Right lobe of liver (tissue), 6 donors: ENCODE data around the gene KCNE3. TPM values are rescaled to one million over a fixed set of nuclear protein-coding genes. Genes with fewer than 3 reads are reported as not detected.

Source experiments
- ATAC-seq, 4 donors: fragments of 200-7000 bp; cut with Tn5 transposase; one replicate each; pipeline ENCODE4 v1.9.1; 2020; ENCODE audit warnings: mild to moderate bottlenecking in 4 of 4, moderate library complexity in 4 of 4
- DNase-seq, 3 donors: peaks; one replicate each; pipeline ENCODE4 v3.0.0-alpha.2; 2020
- H3K27ac ChIP-seq, 3 donors: fragments of 200-600 bp; one replicate each; pipeline ENCODE4 v1.8.0; 2022
- H3K27me3 ChIP-seq, 2 donors: fragments of 200-600 bp; one replicate each; pipeline ENCODE4 v1.8.0; 2022
- H3K36me3 ChIP-seq, 4 donors: fragments of 200-600 bp; sonication (generic) in 1 of 4; one replicate each; pipeline versions ENCODE4 v1.5.1 to v1.8.0; 2017 to 2022; ENCODE audit warnings: control low read depth in 1 of 4
- H3K4me1 ChIP-seq, 4 donors: fragments of 200-600 bp; sonication (generic) in 1 of 4; one replicate each; pipeline versions ENCODE4 v1.5.1 to v1.8.0; 2017 to 2022; ENCODE audit warnings: control low read depth in 1 of 4
- H3K4me3 ChIP-seq, 3 donors: fragments of 200-600 bp; one replicate each; pipeline ENCODE4 v1.8.0; 2022
- H3K9me3 ChIP-seq, 4 donors: fragments of 200-600 bp; sonication (generic) in 1 of 4; one replicate each; pipeline versions ENCODE4 v1.5.1 to v1.8.0; 2017 to 2022; ENCODE audit warnings: control low read depth in 1 of 4
- POLR2A ChIP-seq: fragments of 450-650 bp; IDR thresholded peaks from one replicate; pipeline ENCODE4 v1.6.1; 2017; ENCODE audit warnings: antibody characterized with exemption, mild to moderate bottlenecking
- WGBS: methylation state at CpG from one replicate; pipeline ENCODE4 v1.1.6; 2018; ENCODE audit warnings: low coverage, low lambda C conversion rate; ENCODE audit not compliant: insufficient coverage; ENCODE audit errors: missing lambda C conversion rate; 5-methylcytosine and 5-hydroxymethylcytosine counted together
- intact Hi-C, 2 donors: fragments of 100-400 bp; cut with DNase I; formaldehyde crosslinking; loops; one replicate each; pipeline versions ENCODE4 v1.11.2 to v1.14.1; 2022
- total RNA-seq, 6 experiments: library from RNA; depleted of rRNA in 2 of 6; stranded (reverse); fragments of >200 nt in 2 of 6; fragmentation: NEBNext Ultra II Directional in 3 of 6; extraction: Animal tissue kit (Norgen Biotek cat#: 25700) in 3 of 6; gene quantifications; one replicate each; pipeline versions ENCODE4 v1.1.0 to v1.2.4, GENCODE V29; 2016 to 2023
- TF ChIP-seq, protein P1 (sequence below), 4 donors: fragments of 200-600 bp in 3 of 4; fragments of 450-650 bp in 1 of 4; IDR thresholded peaks; one replicate each; pipeline versions ENCODE4 v1.5.1 to v1.8.0; 2016 to 2022; ENCODE audit warnings: antibody characterized with exemption in 4 of 4, mild to moderate bottlenecking in 2 of 4
- donor health status: DM: no; HTN: yes; CAD: no.
- donor health status: DM: no; HTN: no; CAD: no.
- donor health status: DM: no; HTN: no; CAD: no.
- donor health status: DM: no; HTN: yes; CAD: no.
- donor health status: DM: no; HTN: yes; CAD: no.

The KCNE3 gene
- total RNA-seq, 6 experiments from 2014 or later = 1.3 to 7.6 (median 4.8) TPM

DNA sequence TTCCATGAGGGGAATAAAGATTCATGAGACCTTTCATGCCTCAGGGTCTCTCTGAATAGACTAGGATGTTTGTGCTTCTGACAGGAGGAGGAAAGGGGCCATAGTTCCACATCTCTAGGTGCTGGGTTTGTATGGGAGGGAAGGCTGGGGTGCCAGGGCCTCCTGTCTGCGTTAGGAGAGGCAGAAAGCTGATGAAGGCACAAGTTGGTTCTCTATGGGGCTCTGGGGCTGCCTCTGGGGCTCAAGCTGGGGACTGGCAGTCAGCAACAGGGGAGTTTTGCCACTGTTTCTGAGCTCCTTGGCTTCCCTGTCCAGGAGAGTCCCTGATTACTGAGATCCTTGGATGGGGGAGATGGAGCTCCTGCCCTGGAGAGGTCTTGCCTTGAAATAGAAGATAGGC is 4.1 kb downstream of the KCNE3 start:
- TF ChIP-seq, protein P1, sequence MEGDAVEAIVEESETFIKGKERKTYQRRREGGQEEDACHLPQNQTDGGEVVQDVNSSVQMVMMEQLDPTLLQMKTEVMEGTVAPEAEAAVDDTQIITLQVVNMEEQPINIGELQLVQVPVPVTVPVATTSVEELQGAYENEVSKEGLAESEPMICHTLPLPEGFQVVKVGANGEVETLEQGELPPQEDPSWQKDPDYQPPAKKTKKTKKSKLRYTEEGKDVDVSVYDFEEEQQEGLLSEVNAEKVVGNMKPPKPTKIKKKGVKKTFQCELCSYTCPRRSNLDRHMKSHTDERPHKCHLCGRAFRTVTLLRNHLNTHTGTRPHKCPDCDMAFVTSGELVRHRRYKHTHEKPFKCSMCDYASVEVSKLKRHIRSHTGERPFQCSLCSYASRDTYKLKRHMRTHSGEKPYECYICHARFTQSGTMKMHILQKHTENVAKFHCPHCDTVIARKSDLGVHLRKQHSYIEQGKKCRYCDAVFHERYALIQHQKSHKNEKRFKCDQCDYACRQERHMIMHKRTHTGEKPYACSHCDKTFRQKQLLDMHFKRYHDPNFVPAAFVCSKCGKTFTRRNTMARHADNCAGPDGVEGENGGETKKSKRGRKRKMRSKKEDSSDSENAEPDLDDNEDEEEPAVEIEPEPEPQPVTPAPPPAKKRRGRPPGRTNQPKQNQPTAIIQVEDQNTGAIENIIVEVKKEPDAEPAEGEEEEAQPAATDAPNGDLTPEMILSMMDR (IDR thresholded peaks at IDR 0.05) = no peak
- no peak for TF ChIP-seq POLR2A
- H3K36me3 ChIP-seq = no peaks in the 10 kb centered on the region
- ATAC-seq (no peak), DNase-seq (no peak)
- H3K4me3 ChIP-seq = no peak overlapping the region
- WGBS = no CpG with 5 or more reads among the region's 1 CpG
- no peaks in the 10 kb centered on the region for H3K27me3 ChIP-seq
- H3K27ac ChIP-seq = peak overlapping the region in 1 of 3 donors; percentile 58
- intact Hi-C loops = no loop called here
- no peaks in the 10 kb centered on the region for H3K9me3 ChIP-seq
- peaks cover 0 to 23% (median 6%) of the 10 kb centered on the region in 4 donors for H3K4me1 ChIP-seq

DNA sequence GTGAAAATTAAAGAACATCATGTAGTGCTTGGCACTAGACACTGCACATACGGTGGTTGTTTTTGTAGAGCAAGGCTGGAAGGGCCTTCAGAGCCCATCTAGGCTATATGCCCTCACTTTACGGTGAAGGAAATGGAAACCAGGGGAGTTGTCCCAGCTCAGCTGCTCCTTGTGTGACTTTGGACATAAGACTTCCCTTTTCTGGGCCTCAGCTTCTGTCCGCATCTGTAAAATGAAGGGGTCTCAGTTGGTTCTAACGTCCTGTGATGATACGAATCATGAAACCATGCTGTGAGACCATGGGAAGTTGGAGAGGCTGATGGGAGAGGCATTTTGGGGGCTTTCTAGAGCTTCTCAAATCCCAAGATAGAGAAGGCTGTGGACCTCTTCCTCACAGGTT is 4.7 kb downstream of the KCNE3 start:
- TF ChIP-seq POLR2A = no peak
- TF ChIP-seq, protein P1 (IDR thresholded peaks at IDR 0.05) = no peak
- peak overlapping the region in 1 of 3 donors; percentile 58 for H3K27ac ChIP-seq
- H3K4me1 ChIP-seq = peaks cover 0 to 22% (median 6%) of the 10 kb centered on the region in 4 donors
- 68% methylated on average over 3 of the region's 5 CpGs for WGBS
- DNase-seq = no peak
- ATAC-seq = no peak
- H3K36me3 ChIP-seq = no peaks in the 10 kb centered on the region
- H3K27me3 ChIP-seq = no peaks in the 10 kb centered on the region
- no peak overlapping the region for H3K4me3 ChIP-seq
- intact Hi-C loops = no loop called here
- no peaks in the 10 kb centered on the region for H3K9me3 ChIP-seq

DNA sequence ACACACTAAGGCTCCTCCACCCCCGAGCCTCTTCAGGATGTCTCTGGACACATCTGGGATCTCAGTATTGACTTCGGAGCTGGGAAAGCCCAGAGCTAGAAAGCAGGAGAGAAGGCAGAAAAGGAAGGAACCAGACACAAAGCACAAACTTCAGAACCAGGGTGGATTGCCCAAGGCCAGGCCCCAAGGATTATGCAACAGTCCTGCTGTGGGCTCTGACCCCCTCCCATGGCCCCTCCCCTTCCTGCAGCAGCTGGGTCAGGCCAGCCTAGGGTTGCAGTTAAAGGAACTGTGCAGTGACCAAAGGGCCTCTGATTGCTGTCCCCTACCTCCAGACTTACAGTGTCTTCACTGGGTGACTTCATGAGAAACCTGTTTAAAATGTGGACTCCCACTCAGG is 5.3 kb downstream of the KCNE3 start:
- DNase-seq (peak; percentile 82 to 92 (median 87)), ATAC-seq (peak; percentile 92 to 97 (median 94))
- WGBS = 0% methylated on average over 2 of the region's 2 CpGs
- H3K27me3 ChIP-seq = no peaks in the 10 kb centered on the region
- intact Hi-C loops = no loop called here
- no peaks in the 10 kb centered on the region for H3K9me3 ChIP-seq
- TF ChIP-seq POLR2A = no peak
- H3K4me1 ChIP-seq = peaks cover 0 to 18% (median 6%) of the 10 kb centered on the region in 4 donors
- H3K4me3 ChIP-seq = peak overlapping the region; percentile 5 to 52 (median 23)
- no peaks in the 10 kb centered on the region for H3K36me3 ChIP-seq
- peak overlapping the region; percentile 52 to 70 (median 58) for H3K27ac ChIP-seq

DNA sequence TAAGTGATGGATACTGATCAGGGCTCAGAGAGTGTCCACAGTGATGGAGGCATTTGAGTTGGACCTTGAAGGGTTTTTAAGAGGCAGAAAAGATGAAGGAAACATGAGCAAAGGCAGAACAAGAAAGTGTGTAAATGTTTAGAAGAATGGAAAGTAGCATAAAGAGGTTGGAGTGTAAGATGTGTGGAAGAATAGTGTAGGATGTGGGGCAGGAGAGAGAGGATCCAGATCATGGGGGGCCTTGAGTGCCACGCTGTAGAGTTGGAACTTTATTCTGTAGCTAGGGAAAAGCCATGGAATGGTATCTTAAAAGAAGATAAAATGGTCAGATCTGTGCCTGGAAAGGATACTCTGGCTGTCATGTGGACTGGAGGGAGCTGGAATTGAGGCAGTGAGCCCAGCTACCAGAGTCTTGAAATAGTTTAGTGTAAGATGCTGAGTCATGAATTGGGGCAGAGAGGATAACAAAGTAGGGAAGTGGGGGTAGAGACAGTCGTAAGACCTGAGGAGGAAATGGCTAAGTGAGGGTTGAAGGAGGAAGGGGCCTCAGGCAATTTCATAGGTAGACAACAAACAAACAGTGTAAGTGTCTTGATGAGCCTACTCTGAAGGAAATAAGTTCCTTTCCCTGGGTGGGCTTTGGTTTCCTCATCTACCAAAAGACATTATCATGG is 6.7 kb downstream of the KCNE3 start:
- peak overlapping the region in 2 of 3 donors; percentile 12 to 27 for H3K27ac ChIP-seq
- TF ChIP-seq POLR2A = no peak
- TF ChIP-seq, protein P1 (IDR thresholded peaks at IDR 0.05) = no peak
- DNase-seq = no peak
- peak overlapping the region in 1 of 3 donors; percentile 52 for H3K4me3 ChIP-seq
- H3K4me1 ChIP-seq = peaks cover 0 to 18% (median 6%) of the 10 kb centered on the region in 4 donors
- peak in 3 of 4 donors; percentile 25 to 39 (median 34) for ATAC-seq
- intact Hi-C loops = no loop called here
- no peaks in the 10 kb centered on the region for H3K27me3 ChIP-seq
- 59% methylated on average over 2 of the region's 2 CpGs for WGBS
- H3K36me3 ChIP-seq = no peaks in the 10 kb centered on the region
- H3K9me3 ChIP-seq = no peaks in the 10 kb centered on the region

DNA sequence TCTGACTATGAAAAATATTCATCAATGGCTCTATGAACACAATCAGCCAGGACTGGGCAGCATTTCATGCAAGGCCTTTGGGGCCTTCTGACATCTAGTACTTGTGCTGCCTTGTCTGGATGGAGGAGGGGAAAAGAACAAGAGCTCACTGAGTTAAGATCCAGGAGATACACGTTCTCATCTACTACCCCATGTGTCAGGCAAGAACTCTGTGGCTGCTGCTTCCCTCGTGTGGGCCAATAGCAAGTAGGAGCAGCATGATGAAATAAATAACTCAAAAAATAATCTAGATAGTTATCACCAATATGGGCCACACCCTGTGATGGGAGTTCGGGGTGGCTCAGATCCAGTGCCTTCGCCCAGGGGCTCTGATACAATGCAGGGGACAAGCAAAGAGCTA is 7.3 kb downstream of the KCNE3 start:
- ATAC-seq = no peak
- no peak for DNase-seq
- peak overlapping the region in 2 of 3 donors; percentile 12 to 27 for H3K27ac ChIP-seq
- H3K27me3 ChIP-seq = no peaks in the 10 kb centered on the region
- intact Hi-C loops = no loop called here
- peaks cover 0 to 18% (median 6%) of the 10 kb centered on the region in 4 donors for H3K4me1 ChIP-seq
- peak overlapping the region in 1 of 3 donors; percentile 52 for H3K4me3 ChIP-seq
- WGBS = 61% methylated on average over 3 of the region's 4 CpGs
- no peaks in the 10 kb centered on the region for H3K9me3 ChIP-seq
- no peaks in the 10 kb centered on the region for H3K36me3 ChIP-seq
- TF ChIP-seq, protein P1 (IDR thresholded peaks at IDR 0.05) = no peak
- TF ChIP-seq POLR2A = no peak
